Esophagus (tissue), 2 donors: ENCODE data around the gene APBB2. TPM values are rescaled to one million over a fixed set of nuclear protein-coding genes. Genes with fewer than 3 reads are reported as not detected.

Source experiments
- H3K27ac ChIP-seq, 2 donors: one replicate each; pipeline ENCODE4 v1.5.1; 2013; ENCODE audit warnings: low read depth in 2 of 2, mild to moderate bottlenecking in 2 of 2, inconsistent platforms in 1 of 2, low read length in 1 of 2, moderate library complexity in 1 of 2
- H3K27me3 ChIP-seq, 2 donors: one replicate each; pipeline ENCODE4 v1.6.1; 2013; ENCODE audit warnings: low read length in 2 of 2, control low read depth in 1 of 2, mild to moderate bottlenecking in 1 of 2; ENCODE audit not compliant: insufficient read depth in 2 of 2, control insufficient read depth in 1 of 2
- H3K36me3 ChIP-seq, 2 donors: one replicate each; pipeline ENCODE4 v1.6.1; 2013; ENCODE audit warnings: low read length in 1 of 2; ENCODE audit not compliant: control insufficient read depth in 2 of 2, insufficient read depth in 2 of 2
- H3K4me1 ChIP-seq, 2 donors: one replicate each; pipeline ENCODE4 v1.6.1; 2013; ENCODE audit warnings: low read length in 1 of 2; ENCODE audit not compliant: control insufficient read depth in 2 of 2, insufficient read depth in 2 of 2
- H3K4me3 ChIP-seq, 2 donors: one replicate each; pipeline ENCODE4 v1.5.1; 2013; ENCODE audit warnings: low read length in 2 of 2, mild to moderate bottlenecking in 2 of 2, low read depth in 1 of 2, moderate library complexity in 1 of 2
- H3K9me3 ChIP-seq, 2 donors: one replicate each; pipeline ENCODE4 v1.6.1; 2013; ENCODE audit warnings: mild to moderate bottlenecking in 2 of 2, low read depth in 1 of 2, low read length in 1 of 2, moderate library complexity in 1 of 2; ENCODE audit not compliant: control insufficient read depth in 2 of 2, insufficient read depth in 1 of 2
- WGBS, 2 donors: extraction: QIAGEN DNeasy Blood & Tissue Kit; methylation state at CpG; one replicate each; pipeline ENCODE4 v1.1.7; 2013; 5-methylcytosine and 5-hydroxymethylcytosine counted together
- polyA plus RNA-seq, 2 donors: library from polyadenylated mRNA; stranded (reverse); fragments of 200-250 nt; gene quantifications; one replicate each; pipeline ENCODE4 v1.2.3, GENCODE V29; 2013
- donor health status: healthy with polysubstance abuse.
- donor health status: Bipolar disorder and iron deficiency.

Gene APBB2
- polyA plus RNA-seq, 2 donors = 3.0 to 4.0 TPM

DNA sequence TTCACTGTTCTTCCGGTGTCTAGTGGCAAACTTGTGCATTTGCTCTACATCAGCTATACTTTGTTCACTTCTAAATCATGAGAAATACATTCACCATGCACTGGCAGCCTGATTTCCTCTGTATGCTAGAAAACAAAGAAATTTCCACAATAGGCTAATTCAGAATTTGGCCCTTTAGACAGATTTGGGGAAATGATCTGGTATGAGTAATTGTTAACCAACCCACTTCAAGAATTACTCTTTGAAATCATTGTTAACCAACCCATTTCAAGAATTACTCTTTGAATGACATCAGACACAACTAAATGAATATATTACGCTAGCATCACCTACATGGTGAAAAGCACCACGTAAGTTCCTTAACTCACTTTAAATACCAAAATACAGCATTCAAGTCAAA, 14.6 kb downstream of the APBB2 start:
- H3K27ac ChIP-seq = no peak overlapping the region
- 72 to 85% methylated on average over 3 of the region's 3 CpGs for WGBS, 2 donors

DNA sequence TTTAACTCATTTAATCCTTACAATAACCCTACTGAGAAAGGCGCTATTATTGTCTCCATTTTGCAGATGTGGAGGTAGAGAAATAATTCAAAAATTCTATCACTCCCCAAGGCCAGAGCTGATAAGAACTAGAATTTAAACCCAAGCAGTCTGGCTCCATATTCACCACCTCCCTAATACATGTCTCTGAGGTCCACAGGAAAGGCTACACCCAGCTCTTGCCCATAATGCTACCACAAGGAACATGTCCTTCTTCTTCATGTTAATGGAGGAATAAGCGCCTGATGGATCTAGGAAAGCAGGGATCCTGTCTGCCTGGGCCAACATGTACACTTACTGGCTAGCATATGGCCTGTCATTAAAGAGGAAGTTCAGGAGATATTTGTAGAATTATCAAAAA, 16.3 kb downstream of the APBB2 start:
- H3K27me3 ChIP-seq = no peaks in the 10 kb centered on the region
- H3K4me3 ChIP-seq = no peak overlapping the region
- H3K4me1 ChIP-seq = peaks cover 0 to 2% of the 10 kb centered on the region in 2 donors
- H3K27ac ChIP-seq = no peak overlapping the region
- no peaks in the 10 kb centered on the region for H3K36me3 ChIP-seq
- H3K9me3 ChIP-seq = no peaks in the 10 kb centered on the region
- WGBS, 2 donors = 95 to 99% methylated on average over 2 of the region's 2 CpGs

More for the DNA sequence above, 14.6 kb downstream of the APBB2 start:
- Histone ChIP-seq H3K9me3 (no peaks in the 10 kb centered on the region), H3K27me3 (no peaks in the 10 kb centered on the region), H3K36me3 (no peaks in the 10 kb centered on the region), H3K4me1 (peaks cover 0 to 2% of the 10 kb centered on the region in 2 donors), H3K4me3 (no peak overlapping the region)

DNA sequence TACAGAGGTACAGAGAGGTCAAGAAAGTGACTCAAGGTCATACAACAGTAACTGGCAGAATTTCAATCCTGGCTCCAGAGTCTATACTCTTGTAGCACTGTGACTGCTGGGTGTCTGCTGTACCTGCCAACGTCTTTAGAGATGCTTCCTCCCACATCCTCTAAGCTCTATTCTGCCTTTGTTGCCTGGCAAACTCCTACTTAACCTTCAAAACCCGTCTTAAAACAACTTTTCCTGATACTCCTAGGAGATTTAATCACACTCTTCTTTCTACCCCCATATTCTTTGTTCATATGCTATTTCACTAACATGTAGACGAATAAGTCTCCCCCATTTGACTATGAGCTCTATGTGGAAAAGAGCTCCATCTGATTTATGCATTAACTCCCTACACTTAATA, 16.8 kb downstream of the APBB2 start:
- 85 to 89% methylated on average over 3 of the region's 3 CpGs for WGBS, 2 donors
- H3K9me3 ChIP-seq = no peaks in the 10 kb centered on the region
- H3K27ac ChIP-seq = no peak overlapping the region
- no peak overlapping the region for H3K4me3 ChIP-seq
- no peaks in the 10 kb centered on the region for H3K36me3 ChIP-seq
- H3K27me3 ChIP-seq = no peaks in the 10 kb centered on the region
- H3K4me1 ChIP-seq = peaks cover 0 to 2% of the 10 kb centered on the region in 2 donors

DNA sequence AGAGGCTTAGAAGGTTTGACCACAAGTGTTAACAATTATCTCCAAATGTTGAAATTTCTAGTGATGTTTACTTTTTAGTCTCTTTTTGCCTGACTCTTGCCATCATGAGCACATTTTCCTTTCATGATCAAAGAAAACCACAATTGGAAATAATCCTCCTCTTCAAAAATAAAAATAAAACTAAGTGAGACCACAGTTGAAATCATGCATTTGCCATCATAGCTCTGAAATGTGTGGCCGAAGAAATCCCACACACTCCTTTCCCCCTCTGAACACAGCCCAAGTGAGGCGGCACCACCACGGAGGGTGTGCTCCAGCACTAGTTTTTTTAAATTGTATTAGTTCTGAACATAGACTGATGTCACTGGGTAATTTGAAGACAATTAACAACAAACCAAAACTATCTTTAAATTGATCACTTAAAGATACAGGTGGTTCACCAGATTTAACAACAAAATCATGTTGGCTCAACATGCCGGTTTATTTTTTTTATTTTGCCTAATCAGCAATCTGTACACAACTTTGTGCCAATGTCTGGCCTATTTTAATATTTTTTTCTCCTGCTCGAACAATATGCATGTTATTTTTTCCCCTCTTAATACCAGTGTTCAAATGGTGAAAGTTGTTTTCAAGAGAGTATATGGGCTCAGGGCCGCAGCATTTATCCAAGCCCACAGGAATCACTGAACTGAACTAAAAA, 17.6 kb downstream of the APBB2 start:
- H3K4me3 ChIP-seq = no peak overlapping the region
- no peaks in the 10 kb centered on the region for H3K27me3 ChIP-seq
- H3K36me3 ChIP-seq = no peaks in the 10 kb centered on the region
- WGBS, 2 donors = 73 to 82% methylated on average over 6 of the region's 6 CpGs
- H3K4me1 ChIP-seq = peaks cover 0 to 2% of the 10 kb centered on the region in 2 donors
- no peaks in the 10 kb centered on the region for H3K9me3 ChIP-seq
- H3K27ac ChIP-seq = no peak overlapping the region

DNA sequence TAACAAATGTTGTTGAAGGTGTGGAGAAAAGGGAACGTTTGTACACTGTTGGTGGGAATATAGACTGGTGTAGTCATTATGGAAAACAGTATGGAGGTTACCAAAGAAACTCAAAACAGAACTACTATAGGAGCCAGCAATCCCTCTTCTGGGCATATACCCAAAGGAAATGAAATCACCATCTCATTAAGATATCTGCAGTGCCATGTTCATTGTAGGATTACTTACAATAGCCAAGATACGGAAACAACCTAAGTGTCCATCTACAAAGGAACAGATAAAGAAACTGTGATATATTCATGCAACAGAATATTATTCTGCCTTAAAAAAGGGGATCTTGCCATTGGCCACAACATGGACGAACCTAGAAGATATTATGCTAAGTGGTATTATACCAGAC, 22.2 kb downstream of the APBB2 start:
- Histone ChIP-seq H3K27ac (no peak overlapping the region), H3K36me3 (no peaks in the 10 kb centered on the region), H3K27me3 (no peaks in the 10 kb centered on the region), H3K4me1 (no peaks in the 10 kb centered on the region), H3K9me3 (no peaks in the 10 kb centered on the region), H3K4me3 (no peak overlapping the region)
- 78 to 84% methylated on average over 3 of the region's 3 CpGs for WGBS, 2 donors

DNA sequence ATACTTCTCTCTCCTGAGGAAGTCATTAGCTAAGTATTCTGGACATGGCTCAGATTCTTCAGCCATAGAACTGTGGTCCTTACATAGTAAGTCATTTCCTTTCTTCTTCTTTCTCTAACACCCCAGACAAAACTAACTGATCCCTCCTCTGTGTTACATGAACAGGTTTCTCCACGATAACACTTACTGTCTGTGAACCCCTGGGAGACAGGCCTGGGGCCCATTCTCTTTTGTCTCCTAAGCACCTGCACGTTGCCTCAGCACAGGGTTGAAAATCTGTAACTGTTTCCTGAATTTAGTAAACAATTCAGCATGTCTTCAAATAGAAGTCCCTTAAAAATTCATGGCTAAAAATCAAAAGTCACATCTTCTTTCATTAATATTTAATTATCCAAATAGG, 24.7 kb downstream of the APBB2 start:
- H3K4me3 ChIP-seq = no peak overlapping the region
- no peaks in the 10 kb centered on the region for H3K27me3 ChIP-seq
- H3K36me3 ChIP-seq = no peaks in the 10 kb centered on the region
- no peaks in the 10 kb centered on the region for H3K4me1 ChIP-seq
- no peaks in the 10 kb centered on the region for H3K9me3 ChIP-seq
- H3K27ac ChIP-seq = no peak overlapping the region
- 61 to 63% methylated on average over 2 of the region's 2 CpGs for WGBS, 2 donors

DNA sequence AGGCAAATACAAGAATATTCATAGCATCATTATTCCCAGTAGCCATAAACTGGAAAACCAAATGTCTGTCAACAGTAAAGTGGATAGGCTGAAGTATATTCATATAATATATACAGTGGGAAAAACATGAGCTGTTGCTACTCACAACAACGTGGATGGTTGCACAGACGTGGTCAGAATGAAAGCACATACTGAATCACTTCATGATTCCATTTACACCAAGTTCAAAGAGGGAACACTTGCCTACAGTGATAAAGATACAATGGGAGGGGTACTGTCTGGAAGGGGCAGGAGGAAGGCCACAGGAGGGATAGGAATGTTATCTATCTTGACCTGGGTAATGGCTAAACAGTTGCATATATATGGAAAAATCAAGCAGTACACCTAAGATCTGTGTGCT, 25.3 kb downstream of the APBB2 start:
- H3K36me3 ChIP-seq = no peaks in the 10 kb centered on the region
- H3K27me3 ChIP-seq = no peaks in the 10 kb centered on the region
- no peak overlapping the region for H3K4me3 ChIP-seq
- 73 to 75% methylated on average over 2 of the region's 2 CpGs for WGBS, 2 donors
- H3K4me1 ChIP-seq = no peaks in the 10 kb centered on the region
- no peaks in the 10 kb centered on the region for H3K9me3 ChIP-seq
- no peak overlapping the region for H3K27ac ChIP-seq

DNA sequence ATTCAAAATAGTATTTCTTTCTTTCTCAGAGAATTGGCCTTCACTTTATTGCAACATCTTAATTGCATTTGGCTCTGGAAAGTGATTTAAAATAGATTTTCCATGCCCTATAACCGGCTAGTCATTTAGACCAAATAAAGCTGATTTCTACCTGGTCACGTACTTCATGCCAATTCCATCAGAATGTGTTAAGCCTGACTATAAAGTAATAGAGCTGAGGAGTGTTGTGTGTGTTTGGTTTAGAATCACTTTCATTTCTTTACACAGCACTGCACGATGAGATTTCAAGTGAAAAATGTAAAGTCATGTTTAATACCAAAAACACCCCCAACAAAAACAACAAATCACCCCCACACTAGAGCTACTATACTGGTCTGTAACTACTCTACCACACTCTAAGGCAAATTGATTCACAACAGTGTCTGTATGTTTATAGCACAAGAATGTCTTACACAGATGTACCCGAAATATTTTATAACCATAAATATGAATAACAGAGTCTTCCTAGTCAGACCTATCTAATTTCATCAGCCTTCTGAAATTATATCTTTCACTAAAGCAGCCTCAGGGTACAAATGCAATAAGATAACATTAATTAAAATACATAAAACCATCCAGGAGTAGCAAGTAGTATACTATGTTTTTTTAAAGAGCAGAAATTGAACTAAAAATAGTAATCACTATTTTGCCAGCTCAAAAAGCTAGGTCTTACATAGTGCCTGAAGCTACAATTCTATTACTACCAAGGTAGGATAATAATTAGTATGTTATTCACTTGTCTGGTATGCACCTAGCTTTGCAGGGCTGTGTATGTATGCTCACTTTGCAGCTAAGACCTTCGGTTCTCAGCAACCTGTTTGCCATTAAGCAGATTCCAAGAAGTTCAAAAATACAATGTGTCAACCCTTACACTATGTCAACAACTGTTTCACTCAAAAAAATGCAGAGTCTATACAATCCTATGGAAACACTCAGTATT, 28.4 kb downstream of the APBB2 start:
- H3K4me3 ChIP-seq = no peak overlapping the region
- H3K27ac ChIP-seq = no peak overlapping the region
- H3K9me3 ChIP-seq = no peaks in the 10 kb centered on the region
- H3K4me1 ChIP-seq = no peaks in the 10 kb centered on the region
- H3K36me3 ChIP-seq = no peaks in the 10 kb centered on the region
- WGBS, 2 donors = 37 to 39% methylated on average over 5 of the region's 5 CpGs
- H3K27me3 ChIP-seq = no peaks in the 10 kb centered on the region

DNA sequence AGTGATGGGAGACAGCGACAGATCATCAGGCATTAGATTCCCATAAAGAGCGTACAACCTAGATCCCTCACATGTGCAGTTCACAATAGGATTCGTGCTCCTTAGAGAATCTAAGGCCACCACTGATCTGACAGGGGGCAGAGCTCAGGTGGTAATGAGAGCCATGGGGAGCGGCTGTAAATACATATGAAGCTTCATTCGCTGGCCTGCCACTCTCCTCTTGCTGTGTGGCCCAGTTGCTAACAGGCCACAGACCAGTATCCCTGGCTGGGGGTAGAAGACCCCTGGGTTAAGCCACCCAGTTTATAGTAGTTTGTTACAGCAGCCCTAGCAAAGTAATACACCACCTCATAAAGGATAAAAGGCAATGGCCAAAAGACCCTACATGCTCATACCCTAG, 30.3 kb downstream of the APBB2 start:
- Histone ChIP-seq H3K4me1 (no peaks in the 10 kb centered on the region), H3K9me3 (no peaks in the 10 kb centered on the region), H3K36me3 (no peaks in the 10 kb centered on the region), H3K27ac (no peak overlapping the region), H3K27me3 (no peaks in the 10 kb centered on the region), H3K4me3 (no peak overlapping the region)
- WGBS, 2 donors = 76 to 89% methylated on average over 5 of the region's 5 CpGs
